Muscle layer of colon (tissue), 2 donors: ENCODE data around the gene REPIN1.
A peak's percentile ranks its signal among the peaks of the same experiment; 100 is the strongest.

ENCODE experiments used
- H3K27ac ChIP-seq: one replicate; pipeline ENCODE4 v1.7.0; 2013; ENCODE audit warnings: low read depth, mild to moderate bottlenecking, low read length, moderate library complexity
- H3K27me3 ChIP-seq, 2 donors: one replicate each; pipeline ENCODE4 v1.7.0; 2013; ENCODE audit warnings: low read length in 2 of 2, mild to moderate bottlenecking in 2 of 2; ENCODE audit not compliant: insufficient read depth in 2 of 2, control insufficient read depth in 1 of 2
- H3K36me3 ChIP-seq: one replicate; pipeline ENCODE4 v1.7.0; 2013; ENCODE audit warnings: mild to moderate bottlenecking, low read length; ENCODE audit not compliant: insufficient read depth
- H3K4me1 ChIP-seq: one replicate; pipeline ENCODE4 v1.7.0; 2013; ENCODE audit warnings: mild to moderate bottlenecking, low read length; ENCODE audit not compliant: insufficient read depth
- H3K4me3 ChIP-seq, 2 donors: one replicate each; pipeline ENCODE4 v1.7.0; 2013; ENCODE audit warnings: low read length in 2 of 2, low read depth in 1 of 2, mild to moderate bottlenecking in 1 of 2, moderate library complexity in 1 of 2
- H3K9ac ChIP-seq: one replicate; pipeline ENCODE4 v1.7.0; 2013; ENCODE audit warnings: low read length
- H3K9me3 ChIP-seq: one replicate; pipeline ENCODE4 v1.7.0; 2013; ENCODE audit warnings: mild to moderate bottlenecking, low read length
- donor health status: abdominal sarcoma.
- donor health status: Adenocarcinoma of cecum.

Gene REPIN1

DNA sequence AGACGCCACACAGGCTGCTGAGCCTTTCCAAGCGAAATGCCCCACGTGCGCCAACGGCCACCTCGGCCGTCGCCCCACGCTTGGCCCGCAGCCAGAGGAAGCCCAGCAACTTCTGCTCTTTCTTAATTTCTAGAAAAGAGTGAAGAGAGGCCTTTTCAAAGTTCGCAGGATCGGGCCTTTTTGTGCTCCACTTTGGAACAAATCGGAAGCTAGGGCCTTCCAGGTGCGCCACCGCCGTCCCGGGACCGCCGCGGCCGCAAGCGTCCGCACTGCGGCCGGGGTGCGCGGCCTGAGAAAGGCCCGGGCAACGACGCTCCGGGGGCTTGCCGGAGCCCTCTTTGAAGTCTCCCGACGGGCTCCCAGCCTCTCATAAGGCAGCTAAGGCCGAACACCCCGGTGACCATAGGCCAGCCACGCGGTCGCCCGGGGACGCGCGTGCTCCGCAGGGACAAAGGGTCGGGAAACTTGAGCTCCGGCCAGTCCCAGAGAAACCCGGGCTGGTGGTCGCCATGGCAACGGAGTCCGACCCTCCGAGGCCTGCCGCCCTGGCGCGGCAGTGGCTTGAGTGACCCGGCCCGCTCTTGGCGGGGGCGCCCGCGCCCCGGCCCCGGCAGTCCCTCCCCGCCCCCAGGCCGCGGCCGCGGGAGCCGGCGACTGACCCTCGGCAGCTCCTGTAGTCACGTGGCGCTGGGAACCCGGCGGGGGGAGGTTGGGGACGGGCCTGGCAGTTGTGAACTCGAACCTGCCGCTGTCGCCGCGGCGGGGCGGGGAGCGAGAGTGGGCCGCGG lies at the start of gene REPIN1:
Gene REPIN1 (plus strand): TSS at position 727 of the 788 bp plus-strand sequence. CDS start 890 bp downstream, outside the sequence.
- Histone ChIP-seq H3K27me3 (no peaks in the 10 kb centered on the region), H3K4me1 (peaks cover 22% of the 10 kb centered on the region), H3K27ac (peak within 1 kb of the TSS; percentile 69), H3K9me3 (no peaks in the 10 kb centered on the region), H3K36me3 (peaks cover 20% of the 10 kb centered on the region), H3K9ac (peak within 1 kb of the TSS; percentile 94), H3K4me3 (peak within 1 kb of the TSS; percentile 89 to 92)

DNA sequence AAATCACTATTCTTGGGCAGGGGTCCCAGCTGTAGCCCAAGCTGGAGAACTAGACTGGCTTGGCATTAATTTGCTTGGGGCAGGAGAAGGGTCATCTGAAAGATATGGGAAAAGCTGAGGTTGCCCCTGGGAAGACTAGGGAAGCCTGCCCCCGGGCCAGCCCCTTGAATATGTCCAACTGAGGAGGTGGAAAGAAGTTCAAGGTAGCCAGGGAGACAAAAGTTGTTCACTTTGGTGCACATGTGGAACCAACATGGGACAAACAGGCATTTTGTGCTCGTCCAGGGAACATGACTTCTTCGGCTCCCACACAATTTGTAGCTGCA lies 46.9 kb upstream of the REPIN1 start:
- Histone ChIP-seq H3K27ac (no peak overlapping the region), H3K4me3 (no peak overlapping the region), H3K9me3 (no peaks in the 10 kb centered on the region), H3K4me1 (peaks cover 17% of the 10 kb centered on the region), H3K9ac (no peak overlapping the region), H3K27me3 (no peaks in the 10 kb centered on the region), H3K36me3 (peaks cover 5% of the 10 kb centered on the region)

DNA sequence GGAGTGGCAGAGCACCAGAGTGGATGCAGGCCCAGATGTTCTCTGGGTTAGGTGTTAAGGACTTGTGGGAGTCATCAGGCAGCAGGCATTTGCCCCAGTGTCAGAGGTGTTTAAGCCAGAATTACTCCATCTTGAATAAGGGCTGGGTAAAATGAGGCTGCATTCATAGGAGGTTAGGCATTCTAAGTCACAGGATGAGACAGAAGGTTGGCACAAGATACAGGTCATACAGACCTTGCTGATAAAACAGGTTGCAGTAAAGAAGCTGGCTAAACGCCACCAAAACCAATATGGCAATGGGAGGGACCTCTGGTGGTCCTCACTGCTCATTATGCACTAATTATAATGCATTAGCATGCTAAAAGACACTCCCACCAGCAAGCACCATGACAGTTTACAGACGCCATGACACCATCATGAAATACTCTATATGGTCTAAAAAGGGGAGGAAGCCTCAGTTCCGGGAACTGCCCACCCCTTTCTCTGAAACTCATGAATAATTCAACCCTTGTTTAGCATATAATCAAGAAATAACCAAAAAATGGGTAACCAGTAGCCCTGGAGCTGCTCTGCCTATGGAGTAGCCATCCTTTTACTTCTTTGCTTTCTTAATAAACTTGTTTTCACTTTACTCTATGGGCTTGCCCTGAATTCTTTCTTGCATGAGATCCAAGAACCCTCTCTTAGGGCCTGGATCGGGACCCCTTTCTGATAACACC lies 46.3 kb upstream of the REPIN1 start:
- Histone ChIP-seq H3K4me3 (peak overlapping the region; percentile 51 to 78), H3K27me3 (no peaks in the 10 kb centered on the region), H3K9me3 (no peaks in the 10 kb centered on the region), H3K27ac (peak overlapping the region; percentile 77), H3K36me3 (peaks cover 8% of the 10 kb centered on the region), H3K4me1 (peaks cover 17% of the 10 kb centered on the region), H3K9ac (peak overlapping the region; percentile 55)

DNA sequence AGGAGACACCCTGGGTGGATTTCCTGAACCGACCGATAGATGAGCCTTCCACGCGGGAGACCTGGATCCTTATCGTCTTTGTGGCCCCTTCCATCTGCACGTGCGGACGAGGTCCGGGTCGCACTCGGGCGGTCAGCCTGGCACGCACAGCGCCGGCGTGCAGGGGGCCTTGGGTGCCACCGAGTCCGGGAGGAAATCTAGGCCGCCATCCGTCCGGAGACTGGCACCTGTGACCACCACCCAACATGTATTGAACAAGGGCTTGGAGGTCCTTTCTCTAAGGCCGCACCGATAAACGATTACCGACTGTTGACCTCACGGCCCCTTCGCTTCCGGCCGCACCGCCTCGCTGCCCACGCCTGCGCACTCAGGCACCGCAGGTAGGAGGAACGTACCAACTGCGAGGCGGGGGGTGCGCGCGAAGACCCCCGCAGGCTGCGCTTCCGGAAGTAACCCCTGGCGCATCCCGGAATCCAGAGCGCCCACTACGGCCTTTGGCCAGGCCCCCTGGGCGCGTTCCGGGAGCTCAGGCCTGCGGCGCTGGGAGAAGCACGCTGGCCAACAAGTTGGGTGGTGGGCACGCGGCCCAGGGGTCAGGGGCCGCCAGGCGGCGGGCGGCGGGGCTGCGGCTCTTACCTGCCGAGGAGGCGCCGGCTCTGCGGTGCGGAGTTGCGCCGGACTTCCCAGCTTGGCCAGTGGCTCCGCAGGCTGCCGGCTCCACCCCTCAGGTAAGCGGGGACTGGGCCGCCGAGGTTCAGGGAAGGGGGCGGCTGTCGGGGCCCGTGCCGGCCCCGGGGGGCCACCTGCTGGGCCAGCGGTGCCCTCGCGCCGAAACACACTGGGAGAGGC lies 45.6 kb upstream of the REPIN1 start, which contains the start of the genes ACTR3C and LRRC61:
Gene ACTR3C (minus strand): TSS at position 713 of the 849 bp plus-strand sequence. CDS start 28,249 bp downstream, outside the sequence.
Gene LRRC61 (plus strand): TSS at position 523 of the 849 bp plus-strand sequence. CDS start 13,507 bp downstream, outside the sequence.
- peak within 1 kb of the TSS; percentile 55 for H3K9ac ChIP-seq
- peaks cover 14% of the 10 kb centered on the region for H3K36me3 ChIP-seq
- H3K27ac ChIP-seq = peak within 1 kb of the TSS; percentile 77
- no peaks in the 10 kb centered on the region for H3K9me3 ChIP-seq
- H3K4me1 ChIP-seq = peaks cover 17% of the 10 kb centered on the region
- H3K27me3 ChIP-seq = no peaks in the 10 kb centered on the region
- peak within 1 kb of the TSS; percentile 51 to 78 for H3K4me3 ChIP-seq

DNA sequence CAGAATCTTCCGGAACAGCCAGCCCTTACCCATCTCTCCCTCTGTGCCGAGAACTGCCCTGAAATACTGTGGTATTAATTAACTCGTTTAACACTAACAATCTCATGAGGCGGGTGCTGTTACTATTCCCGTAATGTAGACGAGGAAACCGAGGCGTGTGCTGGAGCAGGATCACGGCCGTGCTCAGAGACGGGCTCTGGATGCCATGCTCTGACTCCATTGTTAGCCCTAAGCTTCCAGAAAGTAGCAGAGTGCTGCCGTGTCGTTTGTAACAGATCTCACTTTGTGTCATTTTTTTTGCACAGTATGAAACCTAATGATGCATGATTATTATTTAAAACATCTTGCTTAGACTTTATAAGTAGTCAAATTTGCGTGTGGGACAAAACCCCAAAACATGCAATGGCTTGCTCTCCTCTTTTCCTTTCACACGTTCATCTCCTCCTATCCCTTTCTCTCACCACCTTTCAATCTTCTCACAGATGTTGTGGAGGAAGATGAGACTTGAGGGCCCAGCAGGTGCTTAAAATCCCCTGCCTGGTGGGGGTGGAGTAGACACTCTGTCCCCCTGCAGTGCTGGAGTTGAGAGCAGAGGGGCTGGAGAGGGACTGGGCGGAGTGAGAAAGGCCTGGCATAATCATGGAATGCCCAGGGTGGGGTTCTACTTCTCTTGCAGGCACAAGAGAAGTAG lies 44.8 kb upstream of the REPIN1 start:
- peak overlapping the region; percentile 51 to 78 for H3K4me3 ChIP-seq
- peaks cover 17% of the 10 kb centered on the region for H3K4me1 ChIP-seq
- H3K36me3 ChIP-seq = peaks cover 21% of the 10 kb centered on the region
- peak overlapping the region; percentile 77 for H3K27ac ChIP-seq
- no peaks in the 10 kb centered on the region for H3K9me3 ChIP-seq
- no peaks in the 10 kb centered on the region for H3K27me3 ChIP-seq
- peak overlapping the region; percentile 55 for H3K9ac ChIP-seq

DNA sequence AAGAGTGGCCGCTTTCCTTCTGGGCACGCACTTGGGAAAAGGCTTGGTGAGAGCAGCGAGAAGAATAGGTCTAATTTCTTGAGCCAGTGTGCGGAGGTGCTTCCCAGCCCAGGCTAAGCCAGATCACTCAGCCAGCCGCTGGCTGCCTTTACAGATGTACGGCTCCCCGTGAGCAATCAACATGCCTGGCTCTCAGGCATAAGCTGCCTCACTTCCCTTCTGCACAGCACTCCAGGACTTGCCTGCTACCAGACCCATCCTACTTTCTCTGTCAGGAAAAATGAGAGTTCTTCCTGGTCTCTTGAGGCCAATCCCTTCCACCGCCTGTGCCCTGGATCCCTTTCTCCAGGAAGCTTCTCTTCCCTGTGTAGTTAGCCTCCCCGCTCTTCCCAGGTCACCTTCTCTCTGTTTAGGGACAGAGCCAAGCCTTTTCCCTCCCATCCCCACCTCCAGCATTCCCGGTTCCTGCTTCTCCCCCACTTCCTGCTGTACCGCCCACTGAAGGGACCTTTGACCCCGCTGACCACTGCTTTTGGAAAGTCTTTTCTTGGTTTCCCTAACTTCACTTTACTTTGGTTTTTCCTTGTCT lies 44.2 kb upstream of the REPIN1 start:
- Histone ChIP-seq H3K4me3 (peak overlapping the region in 1 of 2 donors; percentile 78), H3K9ac (no peak overlapping the region), H3K9me3 (no peaks in the 10 kb centered on the region), H3K27me3 (no peaks in the 10 kb centered on the region), H3K36me3 (peaks cover 21% of the 10 kb centered on the region), H3K27ac (no peak overlapping the region), H3K4me1 (peaks cover 17% of the 10 kb centered on the region)

DNA sequence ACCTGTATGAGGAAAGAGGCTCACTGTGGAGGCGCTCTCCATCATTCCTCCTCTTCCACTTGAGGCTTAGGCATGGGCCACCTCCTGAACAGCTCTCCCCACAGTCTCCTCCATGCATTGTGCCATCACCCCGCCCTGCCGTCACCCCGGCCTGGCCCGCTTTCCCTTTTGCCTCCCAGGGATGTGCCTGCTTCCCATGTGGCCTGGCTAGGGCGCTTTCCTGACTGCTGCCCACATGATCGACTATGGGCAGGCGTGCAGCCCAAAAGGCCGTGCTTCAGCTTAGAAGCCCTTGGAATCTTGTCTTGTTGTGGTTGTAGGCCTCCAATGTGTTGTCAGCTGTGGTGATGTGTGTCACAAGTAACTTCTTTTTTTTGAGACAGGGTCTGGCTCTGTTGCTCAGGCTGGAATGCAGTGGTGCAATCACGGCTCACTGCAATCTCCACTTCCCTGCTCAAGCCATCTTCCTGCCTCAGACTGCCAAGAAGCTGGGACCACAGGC lies 43.5 kb upstream of the REPIN1 start:
- no peaks in the 10 kb centered on the region for H3K9me3 ChIP-seq

DNA sequence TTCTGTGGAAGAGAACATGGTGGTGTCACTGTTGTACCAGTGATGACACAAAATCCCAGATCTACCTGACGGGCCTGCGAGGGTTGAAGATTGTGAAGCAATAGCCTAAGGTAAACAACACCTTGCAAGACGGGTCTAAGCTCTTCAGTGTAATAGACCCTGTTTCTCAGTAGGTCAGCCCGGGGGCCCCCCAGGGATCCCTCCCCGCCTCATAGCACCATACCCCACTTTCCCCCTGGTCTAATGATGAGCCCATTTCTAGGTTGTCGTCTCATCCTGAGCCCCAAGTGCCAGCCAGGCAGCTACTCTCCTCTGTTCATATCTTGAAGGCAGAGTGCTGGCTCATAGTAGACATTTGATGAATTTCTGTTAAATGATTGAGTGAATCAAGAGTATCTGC lies 42.7 kb upstream of the REPIN1 start:
- H3K4me1 ChIP-seq = peaks cover 17% of the 10 kb centered on the region
- no peak overlapping the region for H3K27ac ChIP-seq
- H3K9ac ChIP-seq = no peak overlapping the region
- H3K9me3 ChIP-seq = no peaks in the 10 kb centered on the region
- H3K4me3 ChIP-seq = no peak overlapping the region
- H3K27me3 ChIP-seq = no peaks in the 10 kb centered on the region
- peaks cover 27% of the 10 kb centered on the region for H3K36me3 ChIP-seq

More for the DNA sequence above, 43.5 kb upstream of the REPIN1 start:
- H3K4me1 ChIP-seq = peaks cover 17% of the 10 kb centered on the region
- peaks cover 23% of the 10 kb centered on the region for H3K36me3 ChIP-seq
- no peaks in the 10 kb centered on the region for H3K27me3 ChIP-seq
- H3K4me3 ChIP-seq = no peak overlapping the region
- no peak overlapping the region for H3K27ac ChIP-seq
- H3K9ac ChIP-seq = no peak overlapping the region

DNA sequence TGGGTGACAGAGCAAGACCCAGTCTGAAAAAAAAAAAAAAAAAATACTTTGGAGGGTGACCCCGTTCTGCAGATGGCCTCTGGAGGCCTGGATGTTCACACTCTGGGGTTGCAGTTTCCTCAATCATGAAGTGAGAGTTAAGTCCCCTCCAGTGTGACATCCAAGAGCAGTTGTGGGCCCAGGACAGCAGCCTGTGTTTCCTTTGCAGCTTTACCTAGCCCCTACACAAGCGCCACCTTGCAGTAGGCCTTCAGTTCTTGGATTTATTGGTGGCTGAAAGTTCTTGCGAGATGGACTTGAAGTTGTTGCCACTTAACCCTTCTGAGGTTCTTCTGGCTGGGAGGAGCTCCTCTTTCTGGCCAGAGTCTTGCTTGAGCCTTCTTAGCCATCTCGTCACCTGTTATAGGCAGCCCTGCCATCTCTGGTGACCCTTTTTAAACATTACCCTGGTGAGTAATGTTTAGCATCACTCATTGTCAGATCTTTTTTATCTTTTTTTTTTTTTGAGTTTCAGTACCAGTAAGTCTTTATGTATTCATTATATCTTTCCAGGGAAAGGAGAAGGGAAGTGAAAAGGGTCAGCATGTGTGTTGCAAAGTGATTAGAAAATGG lies 41.9 kb upstream of the REPIN1 start:
- no peaks in the 10 kb centered on the region for H3K27me3 ChIP-seq
- H3K4me1 ChIP-seq = peaks cover 17% of the 10 kb centered on the region
- H3K9ac ChIP-seq = no peak overlapping the region
- H3K9me3 ChIP-seq = no peaks in the 10 kb centered on the region
- H3K36me3 ChIP-seq = peaks cover 27% of the 10 kb centered on the region
- no peak overlapping the region for H3K4me3 ChIP-seq
- no peak overlapping the region for H3K27ac ChIP-seq

DNA sequence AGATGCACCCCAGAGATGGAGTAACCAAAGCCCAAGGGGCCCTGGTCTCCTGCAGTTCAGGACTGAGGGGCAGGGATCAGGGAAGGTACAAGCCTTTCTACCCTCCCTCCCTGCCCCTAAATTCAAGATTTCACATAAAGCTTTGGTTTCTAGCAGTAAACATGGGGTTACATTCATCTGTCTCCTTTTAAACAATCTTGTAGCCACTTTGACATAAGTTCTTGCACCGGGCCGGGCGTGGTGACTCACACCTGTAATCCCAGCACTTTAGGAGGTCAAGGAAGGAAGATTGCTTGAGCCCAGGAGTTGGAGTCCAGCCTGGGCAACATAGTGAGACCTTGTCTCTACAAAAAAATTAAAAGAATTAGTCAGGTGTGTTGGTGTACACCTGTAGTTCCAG lies 41.3 kb upstream of the REPIN1 start:
- Histone ChIP-seq H3K36me3 (peaks cover 27% of the 10 kb centered on the region), H3K9me3 (no peaks in the 10 kb centered on the region), H3K4me3 (no peak overlapping the region), H3K4me1 (peaks cover 12% of the 10 kb centered on the region), H3K27me3 (no peaks in the 10 kb centered on the region), H3K27ac (no peak overlapping the region), H3K9ac (no peak overlapping the region)
